ENCODE results near the gene ZKSCAN8.

ZKSCAN8 gene

DNA sequence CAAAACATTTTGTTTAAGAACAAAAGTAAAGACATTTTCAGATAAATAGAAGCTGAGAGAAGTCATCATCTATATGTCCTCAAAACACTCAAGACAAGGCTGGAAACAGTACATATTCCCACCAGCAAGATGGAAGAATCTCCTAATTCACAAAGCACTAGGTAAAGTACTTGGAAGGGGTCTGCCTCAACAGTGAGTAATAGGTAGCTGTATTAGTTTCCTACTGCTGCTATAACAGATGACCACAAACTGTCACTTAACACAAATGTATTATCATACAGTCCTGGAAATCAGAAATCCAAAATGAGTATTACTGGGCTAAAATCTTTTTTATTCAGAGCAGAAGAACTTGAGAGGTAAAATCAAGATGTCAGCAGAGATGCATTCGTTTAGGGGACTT is 40.6 kb downstream of the ZKSCAN8 start:
- DNase-seq (ENCODE audit: low spot score), result no peak

GRCh38 chr6:28188111-28188979 is 46.7 kb downstream of the ZKSCAN8 start:
- no peak for DNase-seq (ENCODE audit: low spot score)
- TF ChIP-seq, protein P1, sequence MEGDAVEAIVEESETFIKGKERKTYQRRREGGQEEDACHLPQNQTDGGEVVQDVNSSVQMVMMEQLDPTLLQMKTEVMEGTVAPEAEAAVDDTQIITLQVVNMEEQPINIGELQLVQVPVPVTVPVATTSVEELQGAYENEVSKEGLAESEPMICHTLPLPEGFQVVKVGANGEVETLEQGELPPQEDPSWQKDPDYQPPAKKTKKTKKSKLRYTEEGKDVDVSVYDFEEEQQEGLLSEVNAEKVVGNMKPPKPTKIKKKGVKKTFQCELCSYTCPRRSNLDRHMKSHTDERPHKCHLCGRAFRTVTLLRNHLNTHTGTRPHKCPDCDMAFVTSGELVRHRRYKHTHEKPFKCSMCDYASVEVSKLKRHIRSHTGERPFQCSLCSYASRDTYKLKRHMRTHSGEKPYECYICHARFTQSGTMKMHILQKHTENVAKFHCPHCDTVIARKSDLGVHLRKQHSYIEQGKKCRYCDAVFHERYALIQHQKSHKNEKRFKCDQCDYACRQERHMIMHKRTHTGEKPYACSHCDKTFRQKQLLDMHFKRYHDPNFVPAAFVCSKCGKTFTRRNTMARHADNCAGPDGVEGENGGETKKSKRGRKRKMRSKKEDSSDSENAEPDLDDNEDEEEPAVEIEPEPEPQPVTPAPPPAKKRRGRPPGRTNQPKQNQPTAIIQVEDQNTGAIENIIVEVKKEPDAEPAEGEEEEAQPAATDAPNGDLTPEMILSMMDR (IDR thresholded peaks at IDR 0.05; ENCODE audit: extremely low read depth, missing control alignments), result no peak

More for the DNA sequence above, 40.6 kb downstream of the ZKSCAN8 start:
- TF ChIP-seq, protein P1 (IDR thresholded peaks at IDR 0.05; ENCODE audit: extremely low read depth, missing control alignments), result no peak

DNA sequence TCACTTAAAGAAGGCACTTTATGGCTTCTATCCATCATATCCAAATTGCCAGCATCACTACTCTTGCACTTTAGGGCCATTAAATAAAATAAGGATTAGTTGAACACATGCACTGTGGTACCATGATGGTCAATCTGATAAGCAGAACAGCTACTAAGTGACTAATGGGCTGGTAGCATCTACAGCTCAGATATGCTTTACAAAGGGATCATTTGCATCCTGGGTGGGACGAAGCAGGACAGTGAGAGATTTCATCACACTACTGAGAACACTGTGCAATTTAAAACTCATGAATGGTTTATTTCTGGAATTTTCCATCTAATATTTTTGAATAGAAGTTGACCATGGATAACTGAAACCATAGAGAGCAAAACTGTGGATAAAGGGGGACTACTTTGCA is 58.3 kb downstream of the ZKSCAN8 start:
- DNase-seq (ENCODE audit: low spot score), result no peak
- TF ChIP-seq, protein P1 (IDR thresholded peaks at IDR 0.05; ENCODE audit: extremely low read depth, missing control alignments), result no peak

- no peak for DNase-seq (ENCODE audit: low spot score)
- TF ChIP-seq, protein P1 (IDR thresholded peaks at IDR 0.05; ENCODE audit: extremely low read depth, missing control alignments), result no peak
Measured at GRCh38 chr6:28203201-28203600, 61.5 kb downstream of the ZKSCAN8 start.

DNA sequence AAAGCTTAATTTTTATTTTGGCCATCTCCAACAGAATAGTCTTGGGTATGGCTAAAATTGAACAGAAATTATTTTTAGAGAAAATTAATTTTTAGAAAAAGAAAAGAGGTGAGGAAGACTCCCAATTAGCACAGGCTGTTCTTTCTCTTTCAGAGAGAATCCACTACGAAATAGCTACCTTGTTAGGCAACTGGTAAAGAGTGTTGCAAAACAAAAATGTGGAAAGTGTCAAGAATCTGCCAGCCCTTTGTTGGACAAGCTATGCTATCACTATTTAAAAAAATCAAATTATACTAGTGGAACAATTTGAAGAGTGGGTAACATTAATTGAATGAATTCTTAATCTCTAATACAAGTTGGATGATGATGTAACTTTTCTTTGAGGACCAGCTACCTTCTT is 64.2 kb downstream of the ZKSCAN8 start:
- no peak for DNase-seq (ENCODE audit: low spot score)
- TF ChIP-seq, protein P1 (IDR thresholded peaks at IDR 0.05; ENCODE audit: extremely low read depth, missing control alignments), result no peak

GRCh38 chr6:28206527-28206926 is 64.8 kb downstream of the ZKSCAN8 start:
- TF ChIP-seq, protein P1 (IDR thresholded peaks at IDR 0.05; ENCODE audit: extremely low read depth, missing control alignments), result no peak
- DNase-seq (ENCODE audit: low spot score), result no peak

DNA sequence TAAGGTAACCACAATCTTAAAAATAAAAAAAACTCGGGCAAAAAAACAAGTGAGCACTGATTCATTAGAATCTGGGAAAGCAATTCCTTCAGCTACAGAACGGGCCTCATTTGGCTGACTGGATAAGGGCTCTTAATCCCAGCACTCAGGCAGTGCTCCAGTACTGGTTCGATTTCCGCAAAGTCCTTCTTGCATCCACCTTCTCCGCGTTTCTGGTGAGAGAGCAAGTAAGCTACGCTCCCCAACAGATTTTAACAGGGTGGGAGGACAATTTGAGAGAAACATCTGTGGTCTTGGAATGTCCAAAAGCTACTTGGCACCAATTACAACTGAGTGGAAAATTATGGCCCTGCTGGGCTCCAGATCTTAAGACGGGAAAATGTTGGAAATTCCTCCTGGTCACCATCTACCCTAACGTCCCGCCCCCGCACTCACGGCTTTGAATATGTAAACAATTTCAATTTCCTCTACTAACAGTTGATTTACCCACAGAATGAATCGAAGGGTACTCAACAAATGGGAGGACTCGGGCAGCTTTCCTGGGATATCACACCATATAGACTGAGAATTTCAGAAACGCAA is 65.3 kb downstream of the ZKSCAN8 start:
- TF ChIP-seq, protein P1 (IDR thresholded peaks at IDR 0.05; ENCODE audit: extremely low read depth, missing control alignments), result no peak
- no peak for DNase-seq (ENCODE audit: low spot score)

Data from GM20000 (cell line).